IPS-18a (cell line): Measurements from ENCODE around the gene MLPH.

ENCODE experiments used
- H3K27ac ChIP-seq: one replicate; pipeline ENCODE4 v1.5.1; 2013; ENCODE audit warnings: low read length
- H3K27me3 ChIP-seq: one replicate; pipeline ENCODE4 v1.6.1; 2013; ENCODE audit warnings: mild to moderate bottlenecking, low read length; ENCODE audit not compliant: control insufficient read depth, insufficient read depth
- H3K36me3 ChIP-seq: one replicate; pipeline ENCODE4 v1.6.1; 2013; ENCODE audit warnings: low read depth, low read length; ENCODE audit not compliant: control insufficient read depth
- H3K4me1 ChIP-seq: one replicate; pipeline ENCODE4 v1.6.1; 2013; ENCODE audit warnings: low read depth, low read length; ENCODE audit not compliant: control insufficient read depth
- H3K4me3 ChIP-seq: one replicate; pipeline ENCODE4 v1.5.1; 2013; ENCODE audit warnings: low read length
- H3K9ac ChIP-seq: one replicate; pipeline ENCODE4 v1.6.1; 2013; ENCODE audit warnings: mild to moderate bottlenecking, low read length, moderate library complexity
- H3K9me3 ChIP-seq: one replicate; pipeline ENCODE4 v1.6.1; 2013; ENCODE audit warnings: low read depth, low read length; ENCODE audit not compliant: control insufficient read depth

The MLPH gene

GRCh38 chr2:237492137-237492890, 5.3 kb downstream of the MLPH start:
- Histone ChIP-seq H3K9ac (no peak overlapping the region), H3K36me3 (no peaks in the 10 kb centered on the region), H3K4me3 (no peak overlapping the region), H3K27ac (no peak overlapping the region), H3K9me3 (peaks cover 9% of the 10 kb centered on the region), H3K27me3 (peaks cover 22% of the 10 kb centered on the region), H3K4me1 (peaks cover 24% of the 10 kb centered on the region)

GRCh38 chr2:237494066-237494465, 7.0 kb downstream of the MLPH start:
- Histone ChIP-seq H3K27ac (no peak overlapping the region), H3K9me3 (peaks cover 9% of the 10 kb centered on the region), H3K27me3 (peaks cover 4% of the 10 kb centered on the region), H3K4me1 (peaks cover 25% of the 10 kb centered on the region), H3K9ac (no peak overlapping the region), H3K4me3 (no peak overlapping the region), H3K36me3 (no peaks in the 10 kb centered on the region)

GRCh38 chr2:237495521-237496117, 8.6 kb downstream of the MLPH start:
- no peak overlapping the region for H3K27ac ChIP-seq
- no peak overlapping the region for H3K4me3 ChIP-seq
- H3K36me3 ChIP-seq, result no peaks in the 10 kb centered on the region
- H3K4me1 ChIP-seq, result peaks cover 12% of the 10 kb centered on the region
- H3K9ac ChIP-seq, result no peak overlapping the region
- H3K9me3 ChIP-seq, result peaks cover 9% of the 10 kb centered on the region
- H3K27me3 ChIP-seq, result no peaks in the 10 kb centered on the region

GRCh38 chr2:237496428-237496827, 9.4 kb downstream of the MLPH start:
- Histone ChIP-seq H3K27ac (no peak overlapping the region), H3K27me3 (no peaks in the 10 kb centered on the region), H3K36me3 (no peaks in the 10 kb centered on the region), H3K9me3 (peaks cover 5% of the 10 kb centered on the region), H3K4me1 (peaks cover 7% of the 10 kb centered on the region), H3K4me3 (no peak overlapping the region), H3K9ac (no peak overlapping the region)

GRCh38 chr2:237497009-237497837, 10.2 kb downstream of the MLPH start:
- Histone ChIP-seq H3K4me1 (peaks cover 7% of the 10 kb centered on the region), H3K27ac (no peak overlapping the region), H3K9ac (no peak overlapping the region), H3K9me3 (no peaks in the 10 kb centered on the region), H3K36me3 (no peaks in the 10 kb centered on the region), H3K27me3 (no peaks in the 10 kb centered on the region), H3K4me3 (no peak overlapping the region)

GRCh38 chr2:237497838-237498186, 10.8 kb downstream of the MLPH start:
- no peak overlapping the region for H3K27ac ChIP-seq
- H3K4me1 ChIP-seq, result peaks cover 7% of the 10 kb centered on the region
- H3K9ac ChIP-seq, result no peak overlapping the region
- H3K4me3 ChIP-seq, result no peak overlapping the region
- H3K9me3 ChIP-seq, result no peaks in the 10 kb centered on the region
- H3K27me3 ChIP-seq, result no peaks in the 10 kb centered on the region
- no peaks in the 10 kb centered on the region for H3K36me3 ChIP-seq

- H3K4me3 ChIP-seq, result no peak overlapping the region
- no peak overlapping the region for H3K9ac ChIP-seq
- H3K9me3 ChIP-seq, result no peaks in the 10 kb centered on the region
- H3K4me1 ChIP-seq, result peaks cover 7% of the 10 kb centered on the region
- H3K36me3 ChIP-seq, result no peaks in the 10 kb centered on the region
- H3K27ac ChIP-seq, result no peak overlapping the region
- H3K27me3 ChIP-seq, result no peaks in the 10 kb centered on the region
Observed at GRCh38 chr2:237498341-237498740, 11.3 kb downstream of the MLPH start.

GRCh38 chr2:237500681-237501424, 13.8 kb downstream of the MLPH start:
- H3K4me1 ChIP-seq, result peaks cover 7% of the 10 kb centered on the region
- H3K9me3 ChIP-seq, result no peaks in the 10 kb centered on the region
- no peaks in the 10 kb centered on the region for H3K27me3 ChIP-seq
- H3K4me3 ChIP-seq, result no peak overlapping the region
- H3K9ac ChIP-seq, result no peak overlapping the region
- H3K36me3 ChIP-seq, result no peaks in the 10 kb centered on the region
- H3K27ac ChIP-seq, result no peak overlapping the region

- H3K4me3 ChIP-seq, result no peak overlapping the region
- no peaks in the 10 kb centered on the region for H3K9me3 ChIP-seq
- no peak overlapping the region for H3K9ac ChIP-seq
- peaks cover 4% of the 10 kb centered on the region for H3K4me1 ChIP-seq
- no peaks in the 10 kb centered on the region for H3K36me3 ChIP-seq
- no peaks in the 10 kb centered on the region for H3K27me3 ChIP-seq
- no peak overlapping the region for H3K27ac ChIP-seq
Observed at GRCh38 chr2:237501892-237502513, 15.0 kb downstream of the MLPH start.

- Histone ChIP-seq H3K36me3 (no peaks in the 10 kb centered on the region), H3K4me1 (no peaks in the 10 kb centered on the region), H3K27ac (no peak overlapping the region), H3K9me3 (no peaks in the 10 kb centered on the region), H3K4me3 (no peak overlapping the region), H3K27me3 (no peaks in the 10 kb centered on the region), H3K9ac (no peak overlapping the region)
Observed at GRCh38 chr2:237503201-237503600, 16.1 kb downstream of the MLPH start.
